HepG2 (cell line): ENCODE results near the gene INPP5K. TPM values are rescaled to one million over a fixed set of nuclear protein-coding genes. Genes with fewer than 3 reads are reported as not detected.

Experiments
- ELF4 ChIP-seq: sonication (generic); formaldehyde crosslinking; IDR thresholded peaks from 2 replicates; pipeline ENCODE4 v1.5.0; 2020; ENCODE audit warnings: missing genetic modification reagents, mild to moderate bottlenecking, moderate library complexity, borderline replicate concordance
- ELK4 ChIP-seq: sonication (generic); formaldehyde crosslinking; IDR thresholded peaks from 2 replicates; pipeline ENCODE4 v1.9.0; 2021; ENCODE audit warnings: missing genetic modification reagents, borderline replicate concordance
- FOXO1 ChIP-seq: sonication (generic); formaldehyde crosslinking; IDR thresholded peaks from 2 replicates; pipeline ENCODE4 v1.4.0; 2020; ENCODE audit warnings: missing genetic modification reagents
- GMEB2 ChIP-seq: IDR thresholded peaks from 2 replicates; pipeline ENCODE4 v1.6.1; 2016; ENCODE audit warnings: missing biosample characterization, missing genetic modification reagents, low read depth
- HMGA1 ChIP-seq: sonication (generic); formaldehyde crosslinking; conservative IDR thresholded peaks from 2 replicates; pipeline ENCODE4 v1.4.0; 2020; ENCODE audit warnings: missing genetic modification reagents
- MAFF ChIP-seq: IDR thresholded peaks from 2 replicates; pipeline ENCODE4 v1.6.1; 2011; ENCODE audit warnings: low read depth, low read length, improper control_type of control experiment
- MXD3 ChIP-seq: IDR thresholded peaks from 2 replicates; pipeline ENCODE4 v1.6.1; 2016; ENCODE audit warnings: mild to moderate bottlenecking, missing biosample characterization, missing genetic modification reagents
- PAX8 ChIP-seq: sonication (generic); formaldehyde crosslinking; IDR thresholded peaks from 2 replicates; pipeline ENCODE4 v1.8.0; 2022; ENCODE audit warnings: mild to moderate bottlenecking, missing genetic modification reagents, borderline replicate concordance
- SIX4 ChIP-seq: sonication (generic); formaldehyde crosslinking; IDR thresholded peaks from 2 replicates; pipeline ENCODE4 v1.4.0; 2020; ENCODE audit warnings: missing genetic modification reagents
- TRIM22 ChIP-seq: fragments of 450-650 bp; IDR thresholded peaks from 2 replicates; pipeline ENCODE4 v1.6.1; 2017
- ZGPAT ChIP-seq: IDR thresholded peaks from 2 replicates; pipeline ENCODE4 v1.6.1; 2016; ENCODE audit warnings: mild to moderate bottlenecking
- ZMYM2 ChIP-seq: sonication (generic); formaldehyde crosslinking; IDR thresholded peaks from 2 replicates; pipeline ENCODE4 v1.8.0; 2022; ENCODE audit warnings: mild to moderate bottlenecking, missing genetic modification reagents
- ZNF101 ChIP-seq: sonication (generic); formaldehyde crosslinking; IDR thresholded peaks from 2 replicates; pipeline ENCODE4 v1.4.0; 2020; ENCODE audit warnings: mild to moderate bottlenecking, low read depth, missing genetic modification reagents, borderline replicate concordance
- ZNF225 ChIP-seq: sonication (generic); formaldehyde crosslinking; IDR thresholded peaks from 2 replicates; pipeline ENCODE4 v1.4.0; 2020; ENCODE audit warnings: mild to moderate bottlenecking, missing genetic modification reagents
- ZNF234 ChIP-seq: sonication (generic); formaldehyde crosslinking; conservative IDR thresholded peaks from 2 replicates; pipeline ENCODE4 v1.5.1; 2020; ENCODE audit warnings: mild to moderate bottlenecking, missing genetic modification reagents
- ZNF251 ChIP-seq: sonication (generic); formaldehyde crosslinking; IDR thresholded peaks from 2 replicates; pipeline ENCODE4 v1.9.0; 2021; ENCODE audit warnings: mild to moderate bottlenecking, missing genetic modification reagents
- ZNF446 ChIP-seq: sonication (generic); formaldehyde crosslinking; IDR thresholded peaks from 2 replicates; pipeline ENCODE4 v1.5.0; 2020; ENCODE audit warnings: mild to moderate bottlenecking, missing genetic modification reagents
- ZNF549 ChIP-seq: sonication (generic); formaldehyde crosslinking; IDR thresholded peaks from 2 replicates; pipeline ENCODE4 v1.5.0; 2020; ENCODE audit warnings: missing genetic modification reagents
- ZNF644 ChIP-seq: IDR thresholded peaks from 2 replicates; pipeline ENCODE4 v1.6.1; 2016; ENCODE audit warnings: low read depth
- ZNF720 ChIP-seq: sonication (generic); formaldehyde crosslinking; IDR thresholded peaks from 2 replicates; pipeline ENCODE4 v1.4.0; 2020; ENCODE audit warnings: missing genetic modification reagents
- ZNF746 ChIP-seq: sonication (generic); formaldehyde crosslinking; IDR thresholded peaks from 2 replicates; pipeline ENCODE4 v1.8.0; 2022; ENCODE audit warnings: mild to moderate bottlenecking, missing genetic modification reagents
- ZNF777 ChIP-seq: sonication (generic); formaldehyde crosslinking; IDR thresholded peaks from 2 replicates; pipeline ENCODE4 v1.4.0; 2020; ENCODE audit warnings: missing genetic modification reagents
- ZNF839 ChIP-seq: sonication (generic); formaldehyde crosslinking; IDR thresholded peaks from 2 replicates; pipeline ENCODE4 v1.4.0; 2020; ENCODE audit warnings: missing genetic modification reagents, mild to moderate bottlenecking, borderline replicate concordance
- ZSCAN22 ChIP-seq: sonication (generic); formaldehyde crosslinking; IDR thresholded peaks from 2 replicates; pipeline ENCODE4 v1.4.0; 2020; ENCODE audit warnings: mild to moderate bottlenecking, missing genetic modification reagents
- polyA plus RNA-seq, 8 experiments: library from polyadenylated mRNA; depleted of rRNA in 3 of 8; stranded (reverse) in 7 of 8; unstranded in 1 of 8; fragments of >200 nt; fragmentation: Illumina TruSeq in 4 of 8; extraction: Trizol in 4 of 8; gene quantifications; 2 replicates each; pipeline versions ENCODE4 v1.2.1 to v1.2.3, GENCODE V29; 2011 to 2016; ENCODE audit warnings: low read depth in 4 of 8, missing spikeins in 1 of 8, mixed read lengths in 1 of 8; ENCODE audit not compliant: insufficient read depth in 1 of 8
- total RNA-seq, 5 experiments: library from RNA; depleted of rRNA; stranded (reverse); fragments of >200 nt; fragmentation: Illumina TruSeq; extraction: Trizol; gene quantifications; 2 replicates each; pipeline ENCODE4 v1.2.3, GENCODE V29; 2016; ENCODE audit warnings: low read depth in 1 of 5

INPP5K gene
- total and polyA plus RNA-seq, 2 of the 13 experiments (the other 11 are each of a cell fraction or from before 2014, with no cell fraction given) = 4.8 to 9.6 TPM

- TF ChIP-seq ZMYM2 (CRISPR knock-in tag) (no peak), MAFF (no peak), GMEB2 (CRISPR knock-in tag) (no peak), ZNF839 (CRISPR knock-in tag) (no peak), MXD3 (no peak; the same call in 1 of the 2 replicates), HMGA1 (no peak), ZNF234 (no peak), ZNF746 (CRISPR knock-in tag) (no peak), ZSCAN22 (no peak), ZNF549 (CRISPR knock-in tag) (no peak), SIX4 (CRISPR knock-in tag) (no peak), ZNF225 (CRISPR knock-in tag) (no peak), ZNF446 (CRISPR knock-in tag) (no peak), ZNF777 (CRISPR knock-in tag) (no peak), FOXO1 (no peak), ELF4 (no peak), ELK4 (CRISPR knock-in tag) (no peak), ZGPAT (CRISPR knock-in tag) (no peak), TRIM22 (no peak), ZNF101 (CRISPR knock-in tag) (no peak), ZNF644 (CRISPR knock-in tag) (no peak), ZNF251 (CRISPR knock-in tag) (no peak), PAX8 (no peak), ZNF720 (CRISPR knock-in tag) (no peak)
Measured at GRCh38 chr17:1487939-1488825, 28.2 kb downstream of the INPP5K start (continued).
